Measurements from ENCODE around the gene DYNC1H1. TPM values are rescaled to one million over a fixed set of nuclear protein-coding genes. Genes with fewer than 3 reads are reported as not detected.

The DYNC1H1 gene
- total and polyA plus RNA-seq, 2 donors (not counting 1 experiment from before 2014, with no cell fraction given): 128 to 677 TPM

- H2AFZ ChIP-seq (ENCODE audit: low read length): no peak overlapping the region
- no peaks in the 10 kb centered on the region for H3K4me1 ChIP-seq (ENCODE audit: control insufficient read depth, extremely low read depth, insufficient read depth, low read length)
- no peaks in the 10 kb centered on the region for H3K27me3 ChIP-seq (ENCODE audit: control insufficient read depth, insufficient read depth, low read length)
- H4K20me1 ChIP-seq (ENCODE audit: control insufficient read depth, extremely low read depth, insufficient read depth, low read length): peaks cover 2% of the 10 kb centered on the region
- H3K4me2 ChIP-seq (ENCODE audit: extremely low read depth, insufficient read depth, low read length): no peak overlapping the region
- peaks cover 63% of the 10 kb centered on the region for H3K36me3 ChIP-seq (ENCODE audit: control insufficient read depth, insufficient read depth, low read length)
- no peaks in the 10 kb centered on the region for H3K79me2 ChIP-seq (ENCODE audit: control insufficient read depth, insufficient read depth, low read length)
- no peak overlapping the region for H3K4me3 ChIP-seq (replicated peaks in 1 of 4; ENCODE audit: control extremely low read depth in 1 of 4, insufficient read depth in 1 of 4, low read depth in 3 of 4, low read length in 4 of 4)
- no peaks in the 10 kb centered on the region for H3K9me3 ChIP-seq (ENCODE audit: control insufficient read depth, insufficient read depth, low read depth, low read length)
- no peak for DNase-seq (ENCODE audit: low read depth in 2 of 2)
- TF ChIP-seq EZH2 (IDR thresholded peaks at IDR 0.05; ENCODE audit: low read length, missing control alignments) (no peak), CTCF (conservative IDR thresholded peaks at IDR 0.05 in 1 of 2, IDR thresholded peaks at IDR 0.05 in 1 of 2; ENCODE audit: low read depth in 1 of 2, low read length in 2 of 2) (no peak)
- H3K9ac ChIP-seq (ENCODE audit: insufficient read depth, low read length): no peak overlapping the region
- no peak overlapping the region for H3K27ac ChIP-seq (ENCODE audit: insufficient read depth, low read length)
Observed at GRCh38 chr14:102011631-102012030, 47.3 kb downstream of the DYNC1H1 start.

- Histone ChIP-seq H3K4me3 (replicated peaks in 1 of 4; ENCODE audit: control extremely low read depth in 1 of 4, insufficient read depth in 1 of 4, low read depth in 3 of 4, low read length in 4 of 4) (no peak overlapping the region), H3K36me3 (ENCODE audit: control insufficient read depth, insufficient read depth, low read length) (peaks cover 66% of the 10 kb centered on the region), H3K4me1 (ENCODE audit: control insufficient read depth, extremely low read depth, insufficient read depth, low read length) (no peaks in the 10 kb centered on the region), H3K27me3 (ENCODE audit: control insufficient read depth, insufficient read depth, low read length) (no peaks in the 10 kb centered on the region), H3K27ac (ENCODE audit: insufficient read depth, low read length) (no peak overlapping the region), H3K4me2 (ENCODE audit: extremely low read depth, insufficient read depth, low read length) (no peak overlapping the region), H3K9ac (ENCODE audit: insufficient read depth, low read length) (no peak overlapping the region), H3K79me2 (ENCODE audit: control insufficient read depth, insufficient read depth, low read length) (no peaks in the 10 kb centered on the region), H4K20me1 (ENCODE audit: control insufficient read depth, extremely low read depth, insufficient read depth, low read length) (peaks cover 2% of the 10 kb centered on the region), H3K9me3 (ENCODE audit: control insufficient read depth, insufficient read depth, low read depth, low read length) (no peaks in the 10 kb centered on the region), H2AFZ (ENCODE audit: low read length) (no peak overlapping the region)
- DNase-seq (ENCODE audit: low read depth in 2 of 2): no peak
- TF ChIP-seq EZH2 (IDR thresholded peaks at IDR 0.05; ENCODE audit: low read length, missing control alignments): no peak
- TF ChIP-seq CTCF (conservative IDR thresholded peaks at IDR 0.05 in 1 of 2, IDR thresholded peaks at IDR 0.05 in 1 of 2; ENCODE audit: low read depth in 1 of 2, low read length in 2 of 2): no peak
Observed at GRCh38 chr14:102012336-102012735, 48.0 kb downstream of the DYNC1H1 start.

- no peak overlapping the region for H2AFZ ChIP-seq (ENCODE audit: low read length)
- H3K27me3 ChIP-seq (ENCODE audit: control insufficient read depth, insufficient read depth, low read length): no peaks in the 10 kb centered on the region
- no peak for TF ChIP-seq CTCF (conservative IDR thresholded peaks at IDR 0.05 in 1 of 2, IDR thresholded peaks at IDR 0.05 in 1 of 2; ENCODE audit: low read depth in 1 of 2, low read length in 2 of 2)
- no peak for TF ChIP-seq EZH2 (IDR thresholded peaks at IDR 0.05; ENCODE audit: low read length, missing control alignments)
- H3K9me3 ChIP-seq (ENCODE audit: control insufficient read depth, insufficient read depth, low read depth, low read length): no peaks in the 10 kb centered on the region
- no peaks in the 10 kb centered on the region for H3K4me1 ChIP-seq (ENCODE audit: control insufficient read depth, extremely low read depth, insufficient read depth, low read length)
- H3K27ac ChIP-seq (ENCODE audit: insufficient read depth, low read length): no peak overlapping the region
- no peaks in the 10 kb centered on the region for H3K79me2 ChIP-seq (ENCODE audit: control insufficient read depth, insufficient read depth, low read length)
- H4K20me1 ChIP-seq (ENCODE audit: control insufficient read depth, extremely low read depth, insufficient read depth, low read length): peaks cover 2% of the 10 kb centered on the region
- H3K4me2 ChIP-seq (ENCODE audit: extremely low read depth, insufficient read depth, low read length): no peak overlapping the region
- no peak overlapping the region for H3K9ac ChIP-seq (ENCODE audit: insufficient read depth, low read length)
- H3K36me3 ChIP-seq (ENCODE audit: control insufficient read depth, insufficient read depth, low read length): peaks cover 63% of the 10 kb centered on the region
- no peak overlapping the region for H3K4me3 ChIP-seq (replicated peaks in 1 of 4; ENCODE audit: control extremely low read depth in 1 of 4, insufficient read depth in 1 of 4, low read depth in 3 of 4, low read length in 4 of 4)
- no peak for DNase-seq (ENCODE audit: low read depth in 2 of 2)
Observed at GRCh38 chr14:102013669-102014200, 49.4 kb downstream of the DYNC1H1 start.

Data from fibroblast of lung (primary cell).